GM06990 (cell line): Measurements from ENCODE around the gene MTHFD1L.

Experiments used
- DNase-seq: peaks from one replicate; pipeline ENCODE4 v3.0.0-alpha.2; 2011; ENCODE audit not compliant: insufficient read length; ENCODE audit errors: extremely low read depth
- H3K27me3 ChIP-seq: replicated peaks from 2 replicates; pipeline ENCODE4 v1.6.0; 2011; ENCODE audit warnings: low read length; ENCODE audit not compliant: control insufficient read depth, insufficient read depth
- H3K36me3 ChIP-seq: 2 replicates; pipeline ENCODE4 v1.5.1; 2011; ENCODE audit warnings: low read length; ENCODE audit not compliant: control insufficient read depth, insufficient read depth
- H3K4me3 ChIP-seq: replicated peaks from 2 replicates; pipeline ENCODE4 v1.5.1; 2011; ENCODE audit warnings: low read depth, mild to moderate bottlenecking, control low read depth, low read length
- CTCF ChIP-seq: IDR thresholded peaks from 2 replicates; pipeline ENCODE4 v1.5.1; 2011; ENCODE audit warnings: low read length, control low read depth, mild to moderate bottlenecking, inconsistent platforms; ENCODE audit not compliant: insufficient read depth, poor library complexity, severe bottlenecking

Gene MTHFD1L

GRCh38 chr6:151056230-151056907 lies 190.9 kb downstream of the MTHFD1L start:
- H3K27me3 ChIP-seq, result no peaks in the 10 kb centered on the region
- DNase-seq, result no peak
- peaks cover 1% of the 10 kb centered on the region for H3K36me3 ChIP-seq
- H3K4me3 ChIP-seq, result no peak overlapping the region
- no peak for TF ChIP-seq CTCF

- DNase-seq, result no peak
- no peak for TF ChIP-seq CTCF
- H3K27me3 ChIP-seq, result no peaks in the 10 kb centered on the region
- H3K36me3 ChIP-seq, result no peaks in the 10 kb centered on the region; the same call in none of the 2 replicates
- no peak overlapping the region for H3K4me3 ChIP-seq
Observed at GRCh38 chr6:151057061-151057460, 191.6 kb downstream of the MTHFD1L start.

DNA sequence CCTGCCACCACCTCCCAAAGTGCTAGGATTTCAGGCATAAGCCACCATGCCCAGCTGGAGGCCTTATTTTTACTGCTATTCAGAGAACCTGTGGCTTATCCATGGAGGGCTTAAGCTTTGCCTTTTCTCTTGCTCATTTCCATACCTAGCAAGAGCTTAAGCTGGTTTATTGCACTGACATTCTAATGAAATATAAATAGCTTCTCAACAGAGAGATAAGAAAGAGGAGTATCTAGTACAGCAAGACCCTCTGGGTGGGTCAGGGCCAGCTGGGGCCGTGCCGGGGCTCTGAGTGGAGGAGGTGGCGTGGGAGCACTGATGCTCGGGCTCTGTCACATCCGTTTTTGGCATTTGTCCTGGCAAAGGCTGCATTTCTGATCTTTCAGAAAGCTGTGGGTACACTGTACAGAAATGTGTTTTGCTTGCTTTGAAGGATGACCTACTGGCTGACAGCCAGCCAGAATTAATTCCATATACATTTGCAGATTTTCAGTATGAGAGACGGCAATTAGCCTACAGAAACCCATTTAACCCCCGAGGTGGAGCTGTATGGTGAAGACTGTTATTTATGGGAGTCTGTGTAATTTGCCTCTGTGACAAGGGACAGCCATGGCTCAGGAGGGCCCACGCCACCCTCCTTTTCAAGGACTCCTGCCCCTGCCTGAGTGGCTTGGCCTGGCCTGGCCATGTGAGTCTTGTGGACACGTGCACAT lies 192.7 kb downstream of the MTHFD1L start:
- no peak for TF ChIP-seq CTCF
- Histone ChIP-seq H3K27me3 (no peaks in the 10 kb centered on the region), H3K4me3 (no peak overlapping the region), H3K36me3 (no peaks in the 10 kb centered on the region; the same call in none of the 2 replicates)
- no peak for DNase-seq

DNA sequence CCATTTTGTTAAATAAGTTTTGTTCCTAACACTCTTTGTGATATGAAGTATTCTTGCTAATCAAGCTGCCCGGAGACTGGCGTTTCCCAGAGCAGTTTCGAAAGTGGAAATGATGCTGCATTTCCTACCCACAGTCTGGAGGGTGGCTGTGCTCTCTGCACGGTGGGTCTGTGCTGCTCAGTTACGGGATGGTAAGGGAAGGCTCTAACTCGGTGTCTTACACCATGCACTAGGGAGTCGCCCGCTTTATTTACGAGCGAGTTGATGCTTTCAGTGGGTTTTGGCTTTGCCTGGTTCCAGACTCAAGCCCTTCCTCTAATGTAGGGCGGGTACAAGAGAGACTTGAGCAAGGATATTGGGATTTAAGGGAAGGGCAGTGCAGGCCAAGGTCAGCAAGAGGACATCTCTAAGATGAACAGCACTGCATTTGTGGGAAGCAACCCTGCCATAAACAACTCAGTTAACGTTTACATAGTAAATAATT lies 194.2 kb downstream of the MTHFD1L start:
- no peaks in the 10 kb centered on the region; the same call in none of the 2 replicates for H3K36me3 ChIP-seq
- H3K4me3 ChIP-seq, result no peak overlapping the region
- DNase-seq, result no peak
- no peaks in the 10 kb centered on the region for H3K27me3 ChIP-seq
- no peak for TF ChIP-seq CTCF

- TF ChIP-seq CTCF, result no peak
- Histone ChIP-seq H3K36me3 (no peaks in the 10 kb centered on the region; the same call in none of the 2 replicates), H3K27me3 (no peaks in the 10 kb centered on the region), H3K4me3 (no peak overlapping the region)
- no peak for DNase-seq
Observed at GRCh38 chr6:151060096-151060765, 194.7 kb downstream of the MTHFD1L start.
